Spleen (tissue), 7 donors: Measurements from ENCODE around the gene TNRC6A.
"Not testable (repeated sequence)": the region's sequence is repeated elsewhere in the genome, so short reads cannot be mapped to it uniquely, and the experiment has no call there.

Experiments used
- CTCF ChIP-seq, 11 experiments: fragments of 200-600 bp in 7 of 11; fragments of 450-650 bp in 4 of 11; sonication (generic) in 4 of 11; IDR thresholded peaks in 8 of 11; conservative IDR thresholded peaks in 3 of 11; 1 replicate in 7 of 11; 2 replicates in 4 of 11; pipeline versions ENCODE4 v1.4.0 to v1.8.0; 2016 to 2021; ENCODE audit warnings: antibody characterized with exemption in 11 of 11, inconsistent platforms in 4 of 11, mild to moderate bottlenecking in 1 of 11
- POLR2A ChIP-seq, 3 donors: fragments of 450-650 bp; IDR thresholded peaks; one replicate each; pipeline ENCODE4 v1.5.1; 2017; ENCODE audit warnings: antibody characterized with exemption in 3 of 3, mild to moderate bottlenecking in 1 of 3
- POLR2AphosphoS5 ChIP-seq, 3 donors: sonication (generic); formaldehyde crosslinking; IDR thresholded peaks; one replicate each; pipeline ENCODE4 v1.5.1; 2017; ENCODE audit warnings: antibody characterized with exemption in 3 of 3
- donor health status: DM: no; HTN: no; CAD: no; lungs with moderate emphysema.
- donor health status: DM: no; HTN: no; CAD: no.
- donor health status: DM: no; HTN: no; CAD: no.

GRCh38 chr16:24749872-24750271 is 20.4 kb downstream of the TNRC6A start:
- TF ChIP-seq POLR2A (IDR thresholded peaks at IDR 0.05); CTCF (IDR thresholded peaks at IDR 0.05 in 8 of 11, conservative IDR thresholded peaks at IDR 0.05 in 3 of 11); POLR2AphosphoS5 (IDR thresholded peaks at IDR 0.05): not testable (repeated sequence)
